ENCODE data around the gene PFKFB3.
"Not testable (repeated sequence)": the region's sequence is repeated elsewhere in the genome, so short reads cannot be mapped to it uniquely, and the experiment has no call there.

Gene PFKFB3

GRCh38 chr10:6292741-6293151, 90.0 kb downstream of the PFKFB3 start:
- DNase-seq (ENCODE audit: extremely low spot score): peak; percentile 25
- TF ChIP-seq SUZ12 (IDR thresholded peaks at IDR 0.05): no peak
- TF ChIP-seq CTBP1 (IDR thresholded peaks at IDR 0.05; ENCODE audit: borderline replicate concordance): no peak
- TF ChIP-seq LEF1 (IDR thresholded peaks at IDR 0.05; ENCODE audit: borderline replicate concordance): no peak
- no peak for TF ChIP-seq ARNT (IDR thresholded peaks at IDR 0.05)
- POLR2A ChIA-PET: no interaction called here
- CTCF ChIA-PET: no interaction called here

DNA sequence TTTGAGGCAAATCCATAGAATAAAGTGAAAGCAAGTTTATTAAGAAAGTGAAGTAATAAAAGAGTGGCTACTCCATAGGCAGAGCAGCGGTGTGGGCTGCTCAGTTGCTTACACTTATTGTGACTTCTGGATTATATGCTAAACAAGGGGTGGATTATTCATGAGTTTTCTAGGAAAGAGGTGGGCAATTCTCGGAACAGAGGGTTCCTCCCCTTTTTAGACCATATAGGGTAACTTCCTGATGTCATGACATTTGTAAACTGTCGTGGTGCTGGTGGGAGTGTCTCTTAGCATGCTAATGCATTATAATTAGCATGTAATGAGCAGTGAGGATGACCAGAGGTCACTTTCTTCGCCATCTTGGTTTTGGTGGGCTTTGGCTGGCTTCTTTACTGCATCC, 93.7 kb downstream of the PFKFB3 start:
- POLR2A ChIA-PET; CTCF ChIA-PET; DNase-seq (ENCODE audit: extremely low spot score): not testable (repeated sequence)

DNA sequence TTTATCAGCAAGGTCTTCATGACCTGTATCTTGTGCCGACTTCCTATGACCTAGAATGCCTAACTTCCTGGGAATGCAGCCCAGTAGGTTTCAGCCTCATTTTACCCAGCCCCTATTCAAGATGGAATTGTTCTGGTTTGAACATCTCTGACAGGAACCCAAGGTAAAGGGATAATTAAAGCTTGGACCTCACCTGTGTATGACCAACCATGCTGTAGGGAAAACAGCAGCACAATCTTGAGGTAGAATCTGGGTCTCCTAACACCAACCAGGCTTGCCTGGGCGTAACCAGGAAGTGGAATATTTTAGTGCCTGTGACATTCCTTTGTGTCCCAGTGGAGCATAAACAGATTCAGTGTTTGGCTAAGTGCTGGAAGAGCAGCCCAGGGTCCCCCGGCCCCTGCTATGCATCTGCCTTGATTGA, 94.1 kb downstream of the PFKFB3 start:
- no peak for TF ChIP-seq ARNT (IDR thresholded peaks at IDR 0.05)
- TF ChIP-seq FOXA1 (IDR thresholded peaks at IDR 0.05): no peak
- TF ChIP-seq TARDBP (IDR thresholded peaks at IDR 0.05): no peak
- no peak for TF ChIP-seq HDGF (IDR thresholded peaks at IDR 0.05; ENCODE audit: borderline replicate concordance)
- TF ChIP-seq FOXM1 (IDR thresholded peaks at IDR 0.05; ENCODE audit: borderline replicate concordance): no peak
- no peak for TF ChIP-seq CTBP1 (IDR thresholded peaks at IDR 0.05; ENCODE audit: borderline replicate concordance)
- TF ChIP-seq SP1 (IDR thresholded peaks at IDR 0.05): no peak
- no peak for TF ChIP-seq PKNOX1 (IDR thresholded peaks at IDR 0.05)
- TF ChIP-seq ELF4 (IDR thresholded peaks at IDR 0.05): no peak
- no peak for TF ChIP-seq BHLHE40 (IDR thresholded peaks at IDR 0.05; ENCODE audit: borderline replicate concordance)
- no peak for TF ChIP-seq NFRKB (IDR thresholded peaks at IDR 0.05)
- no peak for TF ChIP-seq SUZ12 (IDR thresholded peaks at IDR 0.05)
- TF ChIP-seq LEF1 (IDR thresholded peaks at IDR 0.05; ENCODE audit: borderline replicate concordance): no peak
- TF ChIP-seq FOXK2 (IDR thresholded peaks at IDR 0.05): no peak
- TF ChIP-seq ZNF384 (IDR thresholded peaks at IDR 0.05): no peak
- no peak for TF ChIP-seq L3MBTL2 (conservative IDR thresholded peaks at IDR 0.05)
- POLR2A ChIA-PET: no interaction called here
- no peak for DNase-seq (ENCODE audit: extremely low spot score)
- CTCF ChIA-PET: no interaction called here

DNA sequence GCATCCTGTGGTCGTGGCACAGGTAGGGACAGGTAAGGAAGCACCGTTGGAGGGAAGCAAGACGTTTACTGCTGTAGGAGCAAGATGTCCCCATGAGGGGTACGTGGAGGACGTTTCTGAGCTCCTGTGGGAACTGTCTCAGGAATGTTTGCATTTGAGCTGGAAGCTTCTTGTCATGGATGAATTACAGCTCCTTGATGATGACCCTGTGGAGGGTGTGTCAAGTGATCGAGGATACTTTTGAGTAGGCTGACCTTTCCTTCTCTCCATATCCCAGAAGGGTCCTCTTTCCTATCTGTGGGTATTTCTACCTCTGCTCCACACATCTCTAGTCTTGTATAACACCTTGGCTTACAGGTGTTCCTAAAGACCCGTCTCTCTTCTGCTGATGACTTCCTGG, 94.8 kb downstream of the PFKFB3 start:
- ChIA-PET POLR2A (no interaction called here), CTCF (no interaction called here)
- DNase-seq (ENCODE audit: extremely low spot score): no peak
- TF ChIP-seq ZNF384 (IDR thresholded peaks at IDR 0.05): no peak
- no peak for TF ChIP-seq FOXK2 (IDR thresholded peaks at IDR 0.05)
- TF ChIP-seq FOXM1 (IDR thresholded peaks at IDR 0.05; ENCODE audit: borderline replicate concordance): no peak
- no peak for TF ChIP-seq SP1 (IDR thresholded peaks at IDR 0.05)
- no peak for TF ChIP-seq PKNOX1 (IDR thresholded peaks at IDR 0.05)
- no peak for TF ChIP-seq FOXA1 (IDR thresholded peaks at IDR 0.05)
- TF ChIP-seq TARDBP (IDR thresholded peaks at IDR 0.05): no peak
- no peak for TF ChIP-seq L3MBTL2 (conservative IDR thresholded peaks at IDR 0.05)
- no peak for TF ChIP-seq BHLHE40 (IDR thresholded peaks at IDR 0.05; ENCODE audit: borderline replicate concordance)
- no peak for TF ChIP-seq LEF1 (IDR thresholded peaks at IDR 0.05; ENCODE audit: borderline replicate concordance)
- no peak for TF ChIP-seq ELF4 (IDR thresholded peaks at IDR 0.05)

DNA sequence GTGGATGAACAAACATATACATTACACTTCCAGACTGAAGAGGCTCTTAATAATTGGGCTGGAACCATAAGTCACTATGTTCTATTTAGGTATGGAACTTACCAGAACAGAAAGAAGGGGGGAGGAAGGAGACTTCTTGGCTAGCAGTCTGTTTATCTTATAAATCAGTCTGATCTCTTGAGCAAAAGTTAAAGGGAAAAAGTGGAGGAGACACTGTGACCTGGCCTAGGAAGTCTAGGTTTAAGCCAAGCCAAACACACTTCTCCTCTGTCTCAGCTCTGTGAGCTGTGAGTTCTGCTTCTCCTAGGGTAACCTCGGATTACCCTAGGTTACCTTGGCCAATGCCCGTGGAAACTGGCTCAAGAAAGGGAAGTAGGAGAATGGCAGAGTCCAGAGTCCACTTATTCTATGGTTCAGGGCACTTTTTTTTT, 95.2 kb downstream of the PFKFB3 start:
- DNase-seq (ENCODE audit: extremely low spot score): no peak
- ChIA-PET CTCF (no interaction called here), POLR2A (no interaction called here)
- TF ChIP-seq CTBP1 (IDR thresholded peaks at IDR 0.05; ENCODE audit: borderline replicate concordance) (no peak), SUZ12 (IDR thresholded peaks at IDR 0.05) (no peak), ZNF384 (IDR thresholded peaks at IDR 0.05) (no peak), LEF1 (IDR thresholded peaks at IDR 0.05; ENCODE audit: borderline replicate concordance) (no peak), FOXA1 (IDR thresholded peaks at IDR 0.05) (no peak), ARNT (IDR thresholded peaks at IDR 0.05) (no peak), FOXM1 (IDR thresholded peaks at IDR 0.05; ENCODE audit: borderline replicate concordance) (no peak), SP1 (IDR thresholded peaks at IDR 0.05) (no peak), HDGF (IDR thresholded peaks at IDR 0.05; ENCODE audit: borderline replicate concordance) (no peak), TARDBP (IDR thresholded peaks at IDR 0.05) (no peak), NFRKB (IDR thresholded peaks at IDR 0.05) (no peak), FOXK2 (IDR thresholded peaks at IDR 0.05) (no peak), L3MBTL2 (conservative IDR thresholded peaks at IDR 0.05) (no peak), BHLHE40 (IDR thresholded peaks at IDR 0.05; ENCODE audit: borderline replicate concordance) (no peak), ELF4 (IDR thresholded peaks at IDR 0.05) (no peak), PKNOX1 (IDR thresholded peaks at IDR 0.05) (no peak)

DNA sequence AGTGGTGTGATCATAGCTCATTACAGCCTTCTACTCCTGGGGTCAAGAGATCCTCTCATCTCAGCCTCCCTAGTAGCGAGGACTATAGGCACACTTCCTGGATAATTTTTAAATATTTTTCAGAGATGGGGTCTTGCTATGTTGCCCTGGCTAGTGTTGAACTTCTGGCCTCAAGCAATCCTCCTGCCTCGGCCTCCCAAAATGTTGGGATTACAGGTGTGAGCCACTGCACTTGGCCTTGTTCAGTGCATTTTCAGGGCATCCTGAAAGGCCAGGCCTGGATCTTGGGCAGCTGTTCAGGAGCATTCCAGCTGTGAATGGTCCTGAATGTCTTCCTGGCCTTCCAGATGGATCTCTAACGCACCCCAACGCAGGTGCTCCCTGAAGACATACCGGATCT, 95.7 kb downstream of the PFKFB3 start:
- ChIA-PET POLR2A (no interaction called here), CTCF (no interaction called here)
- DNase-seq (ENCODE audit: extremely low spot score): no peak
- no peak for TF ChIP-seq ZNF384 (IDR thresholded peaks at IDR 0.05)

DNA sequence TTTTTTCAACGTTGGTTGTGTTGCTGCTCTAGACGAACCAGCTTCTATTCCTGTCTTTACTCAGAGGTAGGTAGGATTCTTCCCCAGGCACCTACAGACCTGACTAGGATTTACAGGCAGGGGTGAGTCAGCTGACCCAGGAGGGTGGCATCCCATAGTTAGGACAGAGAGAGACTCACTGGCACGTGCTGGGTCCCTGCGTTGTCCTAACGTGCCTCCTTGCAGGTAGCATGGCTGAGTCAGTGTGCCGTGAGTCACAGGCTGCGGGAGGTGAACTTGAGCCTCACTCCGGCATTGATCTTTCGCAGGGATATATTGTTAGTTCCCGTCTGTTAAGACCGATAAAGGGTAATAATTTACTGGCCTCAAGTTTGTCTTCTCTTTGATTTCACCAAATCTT, 96.5 kb downstream of the PFKFB3 start:
- TF ChIP-seq LEF1 (IDR thresholded peaks at IDR 0.05; ENCODE audit: borderline replicate concordance): no peak
- no peak for TF ChIP-seq ZNF384 (IDR thresholded peaks at IDR 0.05)
- TF ChIP-seq BHLHE40 (IDR thresholded peaks at IDR 0.05; ENCODE audit: borderline replicate concordance): no peak
- TF ChIP-seq PKNOX1 (IDR thresholded peaks at IDR 0.05): no peak
- TF ChIP-seq HDGF (IDR thresholded peaks at IDR 0.05; ENCODE audit: borderline replicate concordance): no peak
- TF ChIP-seq SP1 (IDR thresholded peaks at IDR 0.05): no peak
- no peak for TF ChIP-seq SUZ12 (IDR thresholded peaks at IDR 0.05)
- TF ChIP-seq NFRKB (IDR thresholded peaks at IDR 0.05): no peak
- no peak for TF ChIP-seq ARNT (IDR thresholded peaks at IDR 0.05)
- no peak for TF ChIP-seq FOXK2 (IDR thresholded peaks at IDR 0.05)
- TF ChIP-seq CTBP1 (IDR thresholded peaks at IDR 0.05; ENCODE audit: borderline replicate concordance): no peak
- POLR2A ChIA-PET: no interaction called here
- DNase-seq (ENCODE audit: extremely low spot score): no peak
- CTCF ChIA-PET: no interaction called here
